ENCODE measurements around the gene COL4A1. TPM values are rescaled to one million over a fixed set of nuclear protein-coding genes. Genes with fewer than 3 reads are reported as not detected.

The COL4A1 gene
- total RNA-seq, 2 experiments from 2014 or later, result 0.08 to 0.16 TPM

DNA sequence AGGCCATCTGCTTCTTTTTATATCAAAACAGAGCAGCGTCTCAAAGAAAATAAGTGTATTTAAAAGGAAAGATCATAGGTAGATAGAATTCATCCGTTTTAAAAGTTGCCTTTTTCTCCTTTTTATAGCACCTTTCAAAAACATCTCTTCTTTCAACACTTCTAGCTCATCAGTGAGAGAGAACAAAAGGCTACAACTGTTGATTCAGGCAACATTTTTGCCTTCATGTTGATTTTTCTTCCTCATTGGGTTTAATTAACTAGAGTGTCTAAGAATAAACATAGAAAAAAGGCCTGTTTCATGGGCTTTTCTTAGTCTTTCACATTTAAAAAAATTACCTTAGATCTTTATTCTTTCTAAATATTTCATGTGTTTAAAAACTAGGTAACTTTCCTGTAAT, 13.7 kb upstream of the COL4A1 start:
- Histone ChIP-seq H3K4me1 (ENCODE audit: insufficient read depth, low read length) (no peaks in the 10 kb centered on the region), H3K27me3 (ENCODE audit: control insufficient read depth in 1 of 2, insufficient read depth in 2 of 2, low read length in 2 of 2) (peaks cover 12 to 21% of the 10 kb centered on the region in 2 experiments), H3K9me3 (ENCODE audit: control insufficient read depth in 1 of 2, insufficient read depth in 1 of 2, low read length in 2 of 2) (peaks cover 0 to 13% of the 10 kb centered on the region in 2 experiments), H3K36me3 (ENCODE audit: insufficient read depth, low read length) (no peaks in the 10 kb centered on the region), H3K27ac (ENCODE audit: low read depth in 1 of 2, low read length in 2 of 2) (no peak overlapping the region), H3K4me3 (ENCODE audit: low read length) (no peak overlapping the region)
- Mint-ChIP-seq H3K36me3 (ENCODE audit: low read depth) (no peaks in the 10 kb centered on the region), H3K9me3 (no peaks in the 10 kb centered on the region), H3K27me3 (peaks cover 56% of the 10 kb centered on the region), H3K27ac (no peak overlapping the region), H3K4me1 (ENCODE audit: low read depth) (peaks cover 17% of the 10 kb centered on the region), H3K4me3 (no peak overlapping the region)
- TF ChIP-seq, protein P1, sequence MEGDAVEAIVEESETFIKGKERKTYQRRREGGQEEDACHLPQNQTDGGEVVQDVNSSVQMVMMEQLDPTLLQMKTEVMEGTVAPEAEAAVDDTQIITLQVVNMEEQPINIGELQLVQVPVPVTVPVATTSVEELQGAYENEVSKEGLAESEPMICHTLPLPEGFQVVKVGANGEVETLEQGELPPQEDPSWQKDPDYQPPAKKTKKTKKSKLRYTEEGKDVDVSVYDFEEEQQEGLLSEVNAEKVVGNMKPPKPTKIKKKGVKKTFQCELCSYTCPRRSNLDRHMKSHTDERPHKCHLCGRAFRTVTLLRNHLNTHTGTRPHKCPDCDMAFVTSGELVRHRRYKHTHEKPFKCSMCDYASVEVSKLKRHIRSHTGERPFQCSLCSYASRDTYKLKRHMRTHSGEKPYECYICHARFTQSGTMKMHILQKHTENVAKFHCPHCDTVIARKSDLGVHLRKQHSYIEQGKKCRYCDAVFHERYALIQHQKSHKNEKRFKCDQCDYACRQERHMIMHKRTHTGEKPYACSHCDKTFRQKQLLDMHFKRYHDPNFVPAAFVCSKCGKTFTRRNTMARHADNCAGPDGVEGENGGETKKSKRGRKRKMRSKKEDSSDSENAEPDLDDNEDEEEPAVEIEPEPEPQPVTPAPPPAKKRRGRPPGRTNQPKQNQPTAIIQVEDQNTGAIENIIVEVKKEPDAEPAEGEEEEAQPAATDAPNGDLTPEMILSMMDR (IDR thresholded peaks at IDR 0.05), result no peak
- intact Hi-C loops (cut with DNase I, micrococcal nuclease), result no loop called here
- ATAC-seq (ENCODE audit: poor library complexity) (no peak), DNase-seq (no peak)
- ChIA-PET POLR2A (no interaction called here), CTCF (no interaction called here)

DNA sequence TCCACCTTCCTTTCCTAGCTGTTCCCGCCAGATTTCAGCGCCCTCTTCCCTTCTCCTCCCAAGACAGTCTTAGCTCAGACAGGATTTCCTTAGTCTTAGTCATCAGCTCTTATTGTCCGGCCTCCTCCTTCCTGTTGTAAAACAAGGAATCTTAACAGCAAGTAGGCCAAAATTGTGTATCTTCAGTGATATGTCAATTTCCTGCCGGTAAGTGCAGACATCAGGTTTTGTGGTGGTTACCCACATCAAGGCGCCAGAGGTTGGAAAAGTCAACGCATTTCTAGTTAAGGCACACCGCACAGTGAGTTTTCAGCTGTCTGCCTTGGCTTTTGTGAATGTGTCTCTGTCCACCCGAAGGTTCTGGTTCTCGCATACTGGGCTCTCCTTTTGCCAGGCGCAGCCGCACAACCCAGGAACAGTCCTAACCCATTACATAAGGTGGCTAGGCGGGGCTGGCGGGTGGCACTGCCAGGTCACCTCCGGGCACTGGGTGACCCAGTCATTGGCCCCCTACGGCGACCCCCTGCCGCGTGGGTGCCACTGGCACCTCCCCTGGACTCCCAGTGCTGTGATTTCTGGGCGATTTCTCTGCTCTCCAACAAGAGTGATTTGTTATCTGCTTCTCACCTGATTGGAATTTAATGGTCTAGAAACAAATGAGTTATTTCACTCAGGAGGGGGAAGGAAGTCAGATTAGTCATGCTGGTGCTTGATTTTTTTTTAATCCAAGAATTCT, 13.0 kb upstream of the COL4A1 start:
- peaks cover 17% of the 10 kb centered on the region for H3K4me1 Mint-ChIP-seq (ENCODE audit: low read depth)
- ATAC-seq (ENCODE audit: poor library complexity) (no peak), DNase-seq (no peak)

DNA sequence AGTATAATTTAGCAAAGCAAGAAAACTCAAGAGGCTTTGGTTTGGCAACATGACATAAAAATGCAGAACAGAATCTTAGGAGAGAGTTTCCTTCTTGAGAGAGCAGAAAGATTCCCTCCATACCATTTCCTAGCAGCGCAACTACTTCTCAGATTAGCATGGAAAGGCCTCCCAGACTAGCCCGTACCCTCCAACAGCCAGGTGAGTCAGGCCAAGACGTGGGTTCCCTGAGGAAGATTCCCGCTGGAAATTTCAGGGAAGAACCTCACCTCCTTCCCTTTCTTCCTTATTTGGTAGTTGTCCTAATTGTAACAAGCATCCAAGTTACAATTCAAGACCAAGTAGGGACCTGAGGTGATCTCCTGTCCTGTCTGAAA, 12.4 kb upstream of the COL4A1 start:
- Mint-ChIP-seq H3K4me3 (no peak overlapping the region), H3K27ac (no peak overlapping the region), H3K27me3 (peaks cover 53% of the 10 kb centered on the region), H3K36me3 (ENCODE audit: low read depth) (no peaks in the 10 kb centered on the region), H3K4me1 (ENCODE audit: low read depth) (peaks cover 17% of the 10 kb centered on the region), H3K9me3 (no peaks in the 10 kb centered on the region)
- Histone ChIP-seq H3K27me3 (ENCODE audit: control insufficient read depth in 1 of 2, insufficient read depth in 2 of 2, low read length in 2 of 2) (peaks cover 12 to 17% of the 10 kb centered on the region in 2 experiments), H3K4me1 (ENCODE audit: insufficient read depth, low read length) (no peaks in the 10 kb centered on the region), H3K4me3 (ENCODE audit: low read length) (no peak overlapping the region), H3K9me3 (ENCODE audit: control insufficient read depth in 1 of 2, insufficient read depth in 1 of 2, low read length in 2 of 2) (peaks cover 0 to 13% of the 10 kb centered on the region in 2 experiments), H3K36me3 (ENCODE audit: insufficient read depth, low read length) (no peaks in the 10 kb centered on the region), H3K27ac (ENCODE audit: low read depth in 1 of 2, low read length in 2 of 2) (no peak overlapping the region)
- ATAC-seq (ENCODE audit: poor library complexity) (no peak), DNase-seq (no peak)
- intact Hi-C loops (cut with DNase I, micrococcal nuclease), result no loop called here
- ChIA-PET CTCF (no interaction called here), POLR2A (no interaction called here)
- TF ChIP-seq, protein P1 (IDR thresholded peaks at IDR 0.05), result no peak

More for the DNA sequence above, 13.0 kb upstream of the COL4A1 start:
- TF ChIP-seq, protein P1 (IDR thresholded peaks at IDR 0.05), result no peak
- Histone ChIP-seq H3K27ac (ENCODE audit: low read depth in 1 of 2, low read length in 2 of 2) (no peak overlapping the region), H3K4me1 (ENCODE audit: insufficient read depth, low read length) (no peaks in the 10 kb centered on the region), H3K36me3 (ENCODE audit: insufficient read depth, low read length) (no peaks in the 10 kb centered on the region), H3K9me3 (ENCODE audit: control insufficient read depth in 1 of 2, insufficient read depth in 1 of 2, low read length in 2 of 2) (peaks cover 0 to 13% of the 10 kb centered on the region in 2 experiments), H3K4me3 (ENCODE audit: low read length) (no peak overlapping the region), H3K27me3 (ENCODE audit: control insufficient read depth in 1 of 2, insufficient read depth in 2 of 2, low read length in 2 of 2) (peaks cover 12 to 21% of the 10 kb centered on the region in 2 experiments)
- ChIA-PET CTCF (no interaction called here), POLR2A (no interaction called here)
- intact Hi-C loops (cut with DNase I, micrococcal nuclease), result no loop called here
- Mint-ChIP-seq H3K4me3 (no peak overlapping the region), H3K27me3 (peaks cover 57% of the 10 kb centered on the region), H3K9me3 (no peaks in the 10 kb centered on the region), H3K36me3 (ENCODE audit: low read depth) (no peaks in the 10 kb centered on the region), H3K27ac (no peak overlapping the region)

All from CD4-positive, alpha-beta T cell (primary cell).